Mononuclear cell (primary cell): ENCODE measurements around the gene PDE4DIP. TPM values are rescaled to one million over a fixed set of nuclear protein-coding genes. Genes with fewer than 3 reads are reported as not detected.
"Not testable (repeated sequence)": the region's sequence is repeated elsewhere in the genome, so short reads cannot be mapped to it uniquely, and the experiment has no call there.

Source experiments
- H3K27me3 ChIP-seq: 2 replicates; pipeline ENCODE4 v1.6.0; 2011; ENCODE audit warnings: low read length, control low read depth; ENCODE audit not compliant: insufficient read depth
- H3K4me1 ChIP-seq: 2 replicates; pipeline ENCODE4 v1.5.1; 2011; ENCODE audit warnings: mild to moderate bottlenecking, low read length, control low read depth; ENCODE audit not compliant: insufficient read depth
- H3K4me3 ChIP-seq: 2 replicates; pipeline ENCODE4 v1.5.1; 2011; ENCODE audit warnings: mild to moderate bottlenecking, low read length, moderate library complexity
- H3K9me3 ChIP-seq: 2 replicates; pipeline ENCODE4 v1.5.1; 2011; ENCODE audit warnings: low read depth, mild to moderate bottlenecking, control low read depth, low read length
- total RNA-seq: library from RNA; depleted of rRNA; stranded (reverse); fragments of >200 nt; gene quantifications from one replicate; pipeline ENCODE4 v1.2.3, GENCODE V29; 2012

PDE4DIP gene
- total RNA-seq, 1 donor: 37.6 TPM

DNA sequence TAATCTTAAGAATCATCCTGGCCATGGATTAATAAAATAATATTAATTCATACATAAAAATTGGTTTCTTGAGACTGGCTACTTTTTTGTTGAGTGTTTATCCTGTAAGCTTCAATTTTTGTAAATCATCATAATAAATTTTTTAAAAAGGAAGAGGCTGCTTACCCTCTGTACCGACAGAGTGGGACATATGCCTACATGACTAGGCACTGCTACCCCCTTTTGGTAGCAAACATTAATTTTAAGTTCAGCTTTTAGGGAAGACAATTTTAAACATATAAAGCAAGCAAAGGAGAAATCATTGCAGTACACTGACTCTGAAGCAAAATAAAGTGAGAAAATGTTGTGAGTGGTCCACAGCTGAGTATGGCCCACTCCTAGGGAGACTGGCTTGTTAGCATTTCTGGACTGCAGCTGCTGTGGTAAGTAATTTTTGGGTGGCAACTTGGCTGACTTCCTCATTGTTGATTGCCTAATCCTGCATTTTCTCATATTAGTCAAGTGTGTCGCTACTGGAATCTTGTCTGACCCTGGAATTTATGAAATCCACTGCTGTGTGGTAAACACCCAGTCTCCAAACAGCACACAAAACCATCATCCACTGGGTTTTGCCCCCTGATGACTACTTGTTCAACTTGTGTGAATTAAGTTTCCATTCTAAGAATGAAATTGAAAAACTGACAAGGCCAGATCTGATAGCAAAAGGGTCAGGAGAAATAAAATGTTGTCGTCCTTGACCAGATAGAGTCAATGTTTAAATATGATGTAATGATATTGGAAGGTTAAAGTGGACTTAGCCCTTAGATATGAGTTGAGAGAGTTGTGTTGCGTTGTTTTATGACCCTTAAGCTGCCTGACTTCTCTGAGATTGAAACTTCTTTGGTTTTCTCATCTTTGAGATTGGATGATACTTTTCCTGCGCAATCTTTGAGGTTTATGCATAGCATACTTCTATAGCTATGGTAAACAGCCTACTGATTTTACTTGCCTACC is 50.4 kb downstream of the PDE4DIP start:
- H3K4me1 ChIP-seq, H3K4me3 ChIP-seq, H3K27me3 ChIP-seq, H3K9me3 ChIP-seq: not testable (repeated sequence)

DNA sequence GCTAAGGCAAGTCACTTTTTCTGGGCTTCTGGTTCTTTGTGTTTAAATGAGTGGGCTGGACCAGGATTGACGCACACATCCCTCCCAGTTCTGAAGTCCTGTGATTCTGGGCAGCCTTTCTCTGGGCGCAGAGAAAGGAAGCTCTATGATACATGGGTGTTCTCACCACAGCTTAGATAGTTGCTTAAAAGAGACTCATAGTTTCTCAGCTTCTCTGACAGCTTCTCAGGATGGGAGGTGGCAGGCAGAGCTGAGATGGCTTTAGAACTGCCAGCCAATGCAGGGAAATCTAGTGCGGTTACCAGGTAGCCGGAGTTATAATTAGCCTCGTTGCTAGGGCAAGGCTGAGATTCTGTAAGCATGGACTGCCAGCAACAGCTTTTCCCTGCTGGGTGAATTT is 55.8 kb downstream of the PDE4DIP start:
- not testable (repeated sequence) for H3K27me3 ChIP-seq, H3K9me3 ChIP-seq, H3K4me3 ChIP-seq, H3K4me1 ChIP-seq

- H3K4me1 ChIP-seq, H3K9me3 ChIP-seq, H3K4me3 ChIP-seq, H3K27me3 ChIP-seq: not testable (repeated sequence)
Observed at GRCh38 chr1:148900691-148901090, 56.5 kb downstream of the PDE4DIP start.

DNA sequence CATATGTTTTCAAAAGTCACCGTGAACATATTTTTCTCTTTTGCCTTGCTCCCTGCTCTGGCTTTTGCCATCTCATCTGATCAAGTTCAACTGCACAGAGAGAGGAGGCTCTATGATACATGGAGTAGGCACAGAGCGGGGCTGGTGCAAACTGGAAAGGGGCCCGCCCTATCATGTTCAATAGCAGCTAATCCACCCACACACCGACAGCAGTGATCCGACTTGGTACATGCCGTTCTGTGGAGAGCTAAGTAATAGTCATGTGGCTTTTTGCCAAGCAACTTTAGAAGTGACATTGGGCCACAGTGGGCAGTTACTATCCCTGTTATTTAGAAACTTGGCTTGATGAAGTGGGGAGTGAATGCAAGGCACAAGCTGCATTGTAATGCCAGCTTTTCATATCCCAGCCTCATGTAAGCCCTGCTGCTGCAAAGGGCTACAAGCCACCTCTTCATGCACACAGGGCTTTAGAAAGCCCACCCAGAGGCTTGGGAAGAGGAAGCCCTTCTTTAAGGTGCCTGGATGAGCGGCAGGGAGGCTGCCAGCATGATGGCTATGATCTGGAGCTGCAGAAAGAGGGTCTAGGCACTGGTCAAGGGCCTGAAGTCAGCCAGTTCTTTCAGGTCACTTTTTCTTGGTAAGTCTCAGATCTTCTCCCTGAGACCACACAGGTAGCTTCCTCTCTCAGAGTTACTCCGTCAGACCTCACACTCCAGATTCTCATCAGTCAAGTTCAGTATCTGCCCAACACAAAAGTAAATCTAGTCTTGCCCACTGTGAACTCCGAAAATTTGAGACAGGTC is 57.1 kb downstream of the PDE4DIP start:
- not testable (repeated sequence) for H3K27me3 ChIP-seq, H3K4me3 ChIP-seq, H3K4me1 ChIP-seq, H3K9me3 ChIP-seq

- H3K4me3 ChIP-seq, H3K9me3 ChIP-seq, H3K27me3 ChIP-seq, H3K4me1 ChIP-seq: not testable (repeated sequence)
Observed at GRCh38 chr1:148901953-148902341, 57.7 kb downstream of the PDE4DIP start.

- H3K27me3 ChIP-seq, H3K4me1 ChIP-seq, H3K4me3 ChIP-seq, H3K9me3 ChIP-seq: not testable (repeated sequence)
Observed at GRCh38 chr1:148909219-148909826, 65.1 kb downstream of the PDE4DIP start.

- not testable (repeated sequence) for H3K9me3 ChIP-seq, H3K4me3 ChIP-seq, H3K27me3 ChIP-seq, H3K4me1 ChIP-seq
Observed at GRCh38 chr1:148911303-148911928, 67.2 kb downstream of the PDE4DIP start.

GRCh38 chr1:148916222-148916621 is 72.0 kb downstream of the PDE4DIP start:
- H3K9me3 ChIP-seq, H3K27me3 ChIP-seq, H3K4me1 ChIP-seq, H3K4me3 ChIP-seq: not testable (repeated sequence)

DNA sequence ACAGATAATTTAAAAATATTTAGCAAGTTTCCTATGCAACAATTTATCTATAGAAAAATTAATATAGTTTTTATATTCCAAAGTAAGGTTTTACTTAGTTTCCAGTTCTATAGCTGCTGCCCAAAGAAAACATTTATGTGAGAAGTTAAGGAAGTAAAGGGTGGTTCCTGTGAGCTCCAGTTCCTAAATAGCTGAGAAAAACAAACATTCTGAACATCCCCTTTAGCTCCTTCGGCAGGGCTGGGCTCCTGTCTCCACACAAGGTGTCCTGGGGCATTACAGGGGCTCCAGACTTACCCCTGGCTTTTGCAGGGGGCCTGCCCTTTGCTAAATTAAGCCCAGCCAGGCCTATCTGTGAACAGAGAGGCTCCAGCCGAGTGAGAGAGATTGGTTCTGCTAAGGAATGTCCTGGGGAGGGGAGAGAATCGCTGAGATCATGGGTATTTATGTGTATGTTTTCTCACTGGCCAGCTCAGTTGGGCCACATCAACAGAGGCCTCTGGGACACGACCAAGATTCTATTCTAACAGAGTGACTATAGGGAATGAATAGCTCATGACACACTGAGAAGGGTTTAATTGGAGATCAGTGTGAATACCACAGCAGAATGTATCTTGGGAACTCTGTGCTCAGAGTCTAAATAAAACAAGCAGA is 72.6 kb downstream of the PDE4DIP start:
- H3K4me1 ChIP-seq, H3K9me3 ChIP-seq, H3K4me3 ChIP-seq, H3K27me3 ChIP-seq: not testable (repeated sequence)

- H3K9me3 ChIP-seq, H3K27me3 ChIP-seq, H3K4me3 ChIP-seq, H3K4me1 ChIP-seq: not testable (repeated sequence)
Observed at GRCh38 chr1:148918836-148919447, 74.7 kb downstream of the PDE4DIP start.

DNA sequence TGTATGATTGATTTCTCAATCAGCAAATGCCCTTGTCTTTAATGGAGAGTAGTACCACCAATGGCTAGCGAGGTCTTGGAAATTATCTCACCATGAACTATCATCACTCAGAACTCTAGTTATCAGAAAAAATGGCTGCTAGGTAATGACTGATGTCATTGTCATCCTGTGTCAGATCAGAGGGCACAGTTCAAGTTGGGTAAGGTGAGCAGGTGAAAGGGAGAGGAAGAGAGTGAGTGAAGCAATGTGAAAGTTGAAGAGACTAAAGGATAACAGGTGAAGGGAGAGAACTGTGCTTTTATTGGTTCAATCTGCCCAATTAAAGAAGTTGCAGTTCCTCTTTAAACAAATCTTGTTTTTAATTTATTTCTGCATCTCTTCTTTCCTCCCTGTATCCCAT is 76.8 kb downstream of the PDE4DIP start:
- not testable (repeated sequence) for H3K4me3 ChIP-seq, H3K27me3 ChIP-seq, H3K9me3 ChIP-seq, H3K4me1 ChIP-seq

DNA sequence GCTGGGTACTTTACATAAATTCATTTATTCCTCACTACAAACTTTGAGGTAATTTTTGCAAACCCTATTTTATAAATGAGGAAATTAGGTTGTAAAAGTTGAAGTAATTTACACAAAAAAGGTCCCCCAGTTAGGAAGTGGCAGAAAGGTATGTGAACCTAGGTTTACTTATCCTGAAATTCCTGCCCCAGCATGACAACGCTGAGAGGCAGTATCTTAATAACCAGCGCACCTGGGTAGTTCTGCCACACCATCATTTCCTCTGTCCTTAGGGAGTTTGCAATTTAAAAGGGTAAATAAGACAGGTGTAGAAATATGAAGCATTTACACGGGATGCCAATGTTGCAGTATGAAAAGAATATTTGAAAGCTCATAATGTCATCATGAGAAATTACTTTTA is 79.6 kb downstream of the PDE4DIP start:
- H3K4me1 ChIP-seq, H3K9me3 ChIP-seq, H3K27me3 ChIP-seq, H3K4me3 ChIP-seq: not testable (repeated sequence)

DNA sequence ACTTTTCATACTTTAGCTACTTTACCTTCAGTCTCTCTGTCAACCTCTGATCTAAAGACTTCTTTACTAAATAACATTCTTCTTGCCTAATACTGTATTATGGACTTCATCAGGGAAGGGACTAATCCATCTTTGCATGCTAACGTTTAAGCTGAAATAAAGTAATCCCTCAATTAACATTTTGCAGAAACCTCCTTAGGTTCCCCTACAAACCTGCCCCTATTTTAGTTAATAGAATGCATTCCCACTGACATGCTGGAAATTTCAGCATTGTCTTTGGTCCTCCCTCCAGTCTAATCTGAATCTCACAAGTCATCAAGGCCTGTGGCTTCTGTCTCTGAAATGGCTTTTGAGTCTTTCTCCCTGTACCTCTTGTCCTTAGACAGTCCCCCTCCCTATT is 83.4 kb downstream of the PDE4DIP start:
- not testable (repeated sequence) for H3K4me1 ChIP-seq, H3K4me3 ChIP-seq, H3K27me3 ChIP-seq, H3K9me3 ChIP-seq

- not testable (repeated sequence) for H3K4me3 ChIP-seq
Observed at GRCh38 chr1:148929253-148929652, 85.0 kb downstream of the PDE4DIP start.

More at GRCh38 chr1:148929253-148929652, 85.0 kb downstream of the PDE4DIP start:
- not testable (repeated sequence) for H3K9me3 ChIP-seq, H3K4me1 ChIP-seq, H3K27me3 ChIP-seq
